Stimulated activated memory B cell treated with anti-CD40 and anti-IgM and Interleukin-4, amounts not matched to agents 10 μg/mL and 1 μg/mL and 100 μg/mL, for 72 hours (primary cell): ENCODE data around the gene CNTNAP5.

Source experiments
- ATAC-seq: fragments of 150-1000 bp; cut with Tn5 transposase; 2 replicates; pipeline ENCODE4 v1.10.0; 2021
- H3K27ac Mint-ChIP-seq: one replicate; pipeline ENCODE4 v1.8.0; 2022; ENCODE audit warnings: mild to moderate bottlenecking, mixed read lengths
- H3K27me3 Mint-ChIP-seq: one replicate; pipeline ENCODE4 v1.8.0; 2022; ENCODE audit warnings: mixed read lengths
- H3K36me3 Mint-ChIP-seq: one replicate; pipeline ENCODE4 v1.8.0; 2022; ENCODE audit warnings: mixed read lengths
- H3K4me1 Mint-ChIP-seq: one replicate; pipeline ENCODE4 v1.8.0; 2022; ENCODE audit warnings: mixed read lengths
- H3K4me3 Mint-ChIP-seq: one replicate; pipeline ENCODE4 v1.8.0; 2022; ENCODE audit warnings: mild to moderate bottlenecking, moderate library complexity, mixed read lengths
- H3K9me3 Mint-ChIP-seq: one replicate; pipeline ENCODE4 v1.8.0; 2022; ENCODE audit warnings: mixed read lengths

The CNTNAP5 gene

GRCh38 chr2:124810132-124810531 is 785.0 kb downstream of the CNTNAP5 start:
- H3K4me3 Mint-ChIP-seq, result no peak overlapping the region
- no peaks in the 10 kb centered on the region for H3K4me1 Mint-ChIP-seq
- H3K9me3 Mint-ChIP-seq, result peaks cover 12% of the 10 kb centered on the region
- no peaks in the 10 kb centered on the region for H3K36me3 Mint-ChIP-seq
- no peaks in the 10 kb centered on the region for H3K27me3 Mint-ChIP-seq
- ATAC-seq, result no peak
- H3K27ac Mint-ChIP-seq, result no peak overlapping the region

- H3K4me1 Mint-ChIP-seq, result no peaks in the 10 kb centered on the region
- no peak overlapping the region for H3K27ac Mint-ChIP-seq
- peaks cover 17% of the 10 kb centered on the region for H3K9me3 Mint-ChIP-seq
- H3K4me3 Mint-ChIP-seq, result no peak overlapping the region
- no peak for ATAC-seq
- H3K36me3 Mint-ChIP-seq, result no peaks in the 10 kb centered on the region
- H3K27me3 Mint-ChIP-seq, result no peaks in the 10 kb centered on the region
Measured at GRCh38 chr2:124814968-124815745, 790.1 kb downstream of the CNTNAP5 start.

- H3K4me3 Mint-ChIP-seq, result no peak overlapping the region
- H3K4me1 Mint-ChIP-seq, result no peaks in the 10 kb centered on the region
- H3K27ac Mint-ChIP-seq, result no peak overlapping the region
- H3K36me3 Mint-ChIP-seq, result no peaks in the 10 kb centered on the region
- H3K9me3 Mint-ChIP-seq, result peaks cover 17% of the 10 kb centered on the region
- ATAC-seq, result no peak
- H3K27me3 Mint-ChIP-seq, result no peaks in the 10 kb centered on the region
Measured at GRCh38 chr2:124816007-124816406, 790.9 kb downstream of the CNTNAP5 start.

GRCh38 chr2:124822516-124822915 is 797.4 kb downstream of the CNTNAP5 start:
- Mint-ChIP-seq H3K9me3 (peaks cover 6% of the 10 kb centered on the region), H3K36me3 (no peaks in the 10 kb centered on the region), H3K4me1 (no peaks in the 10 kb centered on the region), H3K27ac (no peak overlapping the region), H3K4me3 (no peak overlapping the region), H3K27me3 (no peaks in the 10 kb centered on the region)
- ATAC-seq, result no peak

GRCh38 chr2:124824441-124824840 is 799.4 kb downstream of the CNTNAP5 start:
- no peaks in the 10 kb centered on the region for H3K27me3 Mint-ChIP-seq
- no peak overlapping the region for H3K27ac Mint-ChIP-seq
- no peaks in the 10 kb centered on the region for H3K36me3 Mint-ChIP-seq
- no peaks in the 10 kb centered on the region for H3K4me1 Mint-ChIP-seq
- H3K4me3 Mint-ChIP-seq, result no peak overlapping the region
- peaks cover 2% of the 10 kb centered on the region for H3K9me3 Mint-ChIP-seq
- no peak for ATAC-seq

- Mint-ChIP-seq H3K27ac (no peak overlapping the region), H3K27me3 (no peaks in the 10 kb centered on the region), H3K36me3 (no peaks in the 10 kb centered on the region), H3K9me3 (peaks cover 4% of the 10 kb centered on the region), H3K4me1 (no peaks in the 10 kb centered on the region), H3K4me3 (no peak overlapping the region)
- no peak for ATAC-seq
Measured at GRCh38 chr2:124832521-124832920, 807.4 kb downstream of the CNTNAP5 start.

GRCh38 chr2:124834331-124834730 is 809.2 kb downstream of the CNTNAP5 start:
- Mint-ChIP-seq H3K36me3 (no peaks in the 10 kb centered on the region), H3K9me3 (peaks cover 6% of the 10 kb centered on the region), H3K27ac (no peak overlapping the region), H3K27me3 (no peaks in the 10 kb centered on the region), H3K4me3 (no peak overlapping the region), H3K4me1 (no peaks in the 10 kb centered on the region)
- no peak for ATAC-seq

- Mint-ChIP-seq H3K36me3 (no peaks in the 10 kb centered on the region), H3K27me3 (no peaks in the 10 kb centered on the region), H3K4me1 (no peaks in the 10 kb centered on the region), H3K27ac (no peak overlapping the region), H3K9me3 (peaks cover 6% of the 10 kb centered on the region), H3K4me3 (no peak overlapping the region)
- no peak for ATAC-seq
Measured at GRCh38 chr2:124835331-124835730, 810.2 kb downstream of the CNTNAP5 start.

GRCh38 chr2:124836416-124836815 is 811.3 kb downstream of the CNTNAP5 start:
- Mint-ChIP-seq H3K27me3 (no peaks in the 10 kb centered on the region), H3K36me3 (no peaks in the 10 kb centered on the region), H3K4me3 (no peak overlapping the region), H3K4me1 (no peaks in the 10 kb centered on the region), H3K9me3 (peaks cover 6% of the 10 kb centered on the region), H3K27ac (no peak overlapping the region)
- ATAC-seq, result no peak

- H3K36me3 Mint-ChIP-seq, result no peaks in the 10 kb centered on the region
- H3K27me3 Mint-ChIP-seq, result no peaks in the 10 kb centered on the region
- no peak overlapping the region for H3K4me3 Mint-ChIP-seq
- H3K9me3 Mint-ChIP-seq, result peaks cover 7% of the 10 kb centered on the region
- no peak for ATAC-seq
- H3K27ac Mint-ChIP-seq, result no peak overlapping the region
- no peaks in the 10 kb centered on the region for H3K4me1 Mint-ChIP-seq
Measured at GRCh38 chr2:124837496-124837895, 812.4 kb downstream of the CNTNAP5 start.

GRCh38 chr2:124838406-124838805 is 813.3 kb downstream of the CNTNAP5 start:
- Mint-ChIP-seq H3K4me3 (no peak overlapping the region), H3K27ac (no peak overlapping the region), H3K9me3 (peaks cover 7% of the 10 kb centered on the region), H3K27me3 (no peaks in the 10 kb centered on the region), H3K36me3 (no peaks in the 10 kb centered on the region), H3K4me1 (no peaks in the 10 kb centered on the region)
- ATAC-seq, result no peak

- Mint-ChIP-seq H3K4me1 (no peaks in the 10 kb centered on the region), H3K36me3 (no peaks in the 10 kb centered on the region), H3K9me3 (peaks cover 4% of the 10 kb centered on the region), H3K27me3 (no peaks in the 10 kb centered on the region), H3K27ac (no peak overlapping the region), H3K4me3 (no peak overlapping the region)
- ATAC-seq, result no peak
Measured at GRCh38 chr2:124867247-124867646, 842.2 kb downstream of the CNTNAP5 start.

- ATAC-seq, result no peak
- no peaks in the 10 kb centered on the region for H3K9me3 Mint-ChIP-seq
- no peak overlapping the region for H3K27ac Mint-ChIP-seq
- H3K36me3 Mint-ChIP-seq, result no peaks in the 10 kb centered on the region
- H3K4me1 Mint-ChIP-seq, result no peaks in the 10 kb centered on the region
- no peak overlapping the region for H3K4me3 Mint-ChIP-seq
- H3K27me3 Mint-ChIP-seq, result no peaks in the 10 kb centered on the region
Measured at GRCh38 chr2:124874219-124874618, 849.1 kb downstream of the CNTNAP5 start.

- Mint-ChIP-seq H3K27me3 (no peaks in the 10 kb centered on the region), H3K9me3 (no peaks in the 10 kb centered on the region), H3K4me3 (no peak overlapping the region), H3K27ac (no peak overlapping the region), H3K36me3 (no peaks in the 10 kb centered on the region), H3K4me1 (no peaks in the 10 kb centered on the region)
- no peak for ATAC-seq
Measured at GRCh38 chr2:124874676-124875075, 849.6 kb downstream of the CNTNAP5 start.

- Mint-ChIP-seq H3K4me1 (no peaks in the 10 kb centered on the region), H3K9me3 (no peaks in the 10 kb centered on the region), H3K4me3 (no peak overlapping the region), H3K36me3 (no peaks in the 10 kb centered on the region), H3K27ac (no peak overlapping the region), H3K27me3 (no peaks in the 10 kb centered on the region)
- ATAC-seq, result no peak
Measured at GRCh38 chr2:124875627-124876244, 850.6 kb downstream of the CNTNAP5 start.

- no peak for ATAC-seq
- H3K27me3 Mint-ChIP-seq, result no peaks in the 10 kb centered on the region
- no peaks in the 10 kb centered on the region for H3K9me3 Mint-ChIP-seq
- H3K4me1 Mint-ChIP-seq, result no peaks in the 10 kb centered on the region
- H3K4me3 Mint-ChIP-seq, result no peak overlapping the region
- no peak overlapping the region for H3K27ac Mint-ChIP-seq
- H3K36me3 Mint-ChIP-seq, result no peaks in the 10 kb centered on the region
Measured at GRCh38 chr2:124877141-124877577, 852.1 kb downstream of the CNTNAP5 start.
